ENCODE measurements around the gene PAF1. TPM values are rescaled to one million over a fixed set of nuclear protein-coding genes. Genes with fewer than 3 reads are reported as not detected.

PAF1 gene
- total and polyA plus RNA-seq, 2 donors (not counting 3 experiments of a cell fraction or from before 2014, with no cell fraction given), result 55.1 to 90.8 TPM

DNA sequence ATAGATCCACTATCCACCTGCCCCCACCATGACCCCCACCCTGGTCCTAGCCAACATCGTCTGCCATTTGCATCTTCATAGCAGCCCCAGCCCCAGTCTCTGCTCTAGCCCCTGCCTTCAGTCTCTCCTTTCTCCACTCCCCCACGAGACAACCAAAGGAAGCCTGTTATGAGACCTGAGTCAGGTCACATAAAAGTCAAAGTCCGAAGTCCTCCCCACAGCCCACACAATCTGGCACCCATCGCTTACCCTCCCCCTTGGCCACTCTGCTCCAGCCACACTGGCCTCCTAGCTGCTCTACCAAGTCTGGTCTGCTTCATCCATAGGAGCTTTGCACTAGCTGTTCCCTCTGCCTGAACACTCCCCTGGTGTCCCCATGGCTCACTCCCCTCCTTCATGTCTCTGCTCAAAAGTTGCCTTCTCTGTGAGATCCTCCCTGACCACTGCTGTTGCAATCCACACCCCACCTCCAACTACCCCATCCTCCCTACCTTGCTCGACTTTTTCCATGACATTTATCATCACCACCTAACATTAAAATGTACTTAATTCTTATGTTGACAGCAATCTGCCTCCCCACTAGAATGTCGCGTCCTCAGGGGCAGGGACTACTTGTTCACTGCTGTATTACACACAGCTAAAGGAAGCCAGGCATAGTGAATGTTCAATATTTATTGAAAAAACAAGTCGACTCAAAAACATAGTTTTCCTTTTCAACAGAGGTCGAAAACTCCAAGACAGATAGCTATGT is 20.4 kb upstream of the PAF1 start:
- CTCF ChIA-PET, result interaction anchor here (0.7 to 2.3 kb wide), 12 partner anchors 8 to 360 kb away, joined by 3 to 147 read pairs (median 5); partner anchors contain the start of genes MED29, PAF1, RPS16 and SAMD4B
- dilution Hi-C loops (cut with MboI; ENCODE audit: extremely low pct_ligation_motif_present, low sequenced_read_pairs), result no loop called here
- TF ChIP-seq POLR2A (IDR thresholded peaks at IDR 0.05; ENCODE audit: low read depth, low read length), result no peak
- TF ChIP-seq POLR2AphosphoS5 (IDR thresholded peaks at IDR 0.05; ENCODE audit: insufficient read depth, low read depth, low read length), result no peak
- no peak for TF ChIP-seq EZH2 (IDR thresholded peaks at IDR 0.05; ENCODE audit: borderline replicate concordance, low read depth, low read length, severe bottlenecking)
- TF ChIP-seq JUN (IDR thresholded peaks at IDR 0.05; ENCODE audit: borderline replicate concordance, insufficient read depth, insufficient read length, low read depth), result no peak
- TF ChIP-seq, protein P1, sequence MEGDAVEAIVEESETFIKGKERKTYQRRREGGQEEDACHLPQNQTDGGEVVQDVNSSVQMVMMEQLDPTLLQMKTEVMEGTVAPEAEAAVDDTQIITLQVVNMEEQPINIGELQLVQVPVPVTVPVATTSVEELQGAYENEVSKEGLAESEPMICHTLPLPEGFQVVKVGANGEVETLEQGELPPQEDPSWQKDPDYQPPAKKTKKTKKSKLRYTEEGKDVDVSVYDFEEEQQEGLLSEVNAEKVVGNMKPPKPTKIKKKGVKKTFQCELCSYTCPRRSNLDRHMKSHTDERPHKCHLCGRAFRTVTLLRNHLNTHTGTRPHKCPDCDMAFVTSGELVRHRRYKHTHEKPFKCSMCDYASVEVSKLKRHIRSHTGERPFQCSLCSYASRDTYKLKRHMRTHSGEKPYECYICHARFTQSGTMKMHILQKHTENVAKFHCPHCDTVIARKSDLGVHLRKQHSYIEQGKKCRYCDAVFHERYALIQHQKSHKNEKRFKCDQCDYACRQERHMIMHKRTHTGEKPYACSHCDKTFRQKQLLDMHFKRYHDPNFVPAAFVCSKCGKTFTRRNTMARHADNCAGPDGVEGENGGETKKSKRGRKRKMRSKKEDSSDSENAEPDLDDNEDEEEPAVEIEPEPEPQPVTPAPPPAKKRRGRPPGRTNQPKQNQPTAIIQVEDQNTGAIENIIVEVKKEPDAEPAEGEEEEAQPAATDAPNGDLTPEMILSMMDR (IDR thresholded peaks at IDR 0.05; ENCODE audit: extremely low read depth in 1 of 2, insufficient read depth in 1 of 2, low read depth in 1 of 2, low read length in 2 of 2), result no peak
- TF ChIP-seq MYC (IDR thresholded peaks at IDR 0.05; ENCODE audit: low read depth, low read length), result no peak
- no peak for TF ChIP-seq FOS (IDR thresholded peaks at IDR 0.05; ENCODE audit: borderline replicate concordance, insufficient read depth, low read length)
- TF ChIP-seq, protein P2, sequence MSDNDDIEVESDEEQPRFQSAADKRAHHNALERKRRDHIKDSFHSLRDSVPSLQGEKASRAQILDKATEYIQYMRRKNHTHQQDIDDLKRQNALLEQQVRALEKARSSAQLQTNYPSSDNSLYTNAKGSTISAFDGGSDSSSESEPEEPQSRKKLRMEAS (IDR thresholded peaks at IDR 0.05; ENCODE audit: insufficient read depth, insufficient read length), result no peak
- no peak for TF ChIP-seq GATA2 (IDR thresholded peaks at IDR 0.05; ENCODE audit: insufficient read depth, insufficient read length, low read depth, low read length)
- BruUV-seq (replicated peaks), result no TSS peak
- Histone ChIP-seq H3K36me3 (ENCODE audit: control insufficient read depth in 2 of 2, extremely low read depth in 1 of 2, insufficient read depth in 2 of 2, low read length in 2 of 2) (peaks cover 0 to 2% of the 10 kb centered on the region in 2 experiments), H3K9me3 (replicated peaks; ENCODE audit: control insufficient read depth, insufficient read depth, low read length) (no peaks in the 10 kb centered on the region), H4K20me1 (replicated peaks; ENCODE audit: control insufficient read depth, extremely low read depth, insufficient read depth, low read length) (no peaks in the 10 kb centered on the region), H3K27ac (ENCODE audit: insufficient read depth, low read depth, low read length) (peak overlapping the region; percentile 51), H3K4me1 (ENCODE audit: control insufficient read depth, extremely low read depth, insufficient read depth, low read length) (peaks cover 40% of the 10 kb centered on the region), H3K79me2 (ENCODE audit: control insufficient read depth, insufficient read depth, low read length) (peaks cover 35% of the 10 kb centered on the region), H3K9me1 (replicated peaks; ENCODE audit: control insufficient read depth, extremely low read depth, insufficient read depth, low read length) (no peaks in the 10 kb centered on the region), H3K9ac (replicated peaks; ENCODE audit: extremely low read depth, insufficient read depth, low read length) (peak overlapping the region; percentile 42), H3K4me2 (ENCODE audit: insufficient read depth, low read length) (peak overlapping the region; percentile 53), H2AFZ (ENCODE audit: low read depth, low read length) (no peak overlapping the region), H3K27me3 (ENCODE audit: control insufficient read depth in 2 of 2, insufficient read depth in 2 of 2, low read length in 2 of 2) (no peaks in the 10 kb centered on the region), H3K4me3 (replicated peaks in 1 of 3; ENCODE audit: insufficient read depth in 1 of 3, low read depth in 1 of 3, low read length in 3 of 3) (peak overlapping the region in 1 of 3 experiments; percentile 12)
- intact Hi-C loops (cut with micrococcal nuclease), result loop anchor here (1.0 kb wide), 1 partner anchor 199 kb away; no protein-coding TSS in a partner anchor
- DNase-seq (ENCODE audit: low read depth, low spot score) (no peak), FAIRE-seq (no peak)
- POLR2A ChIA-PET, result interaction anchor here (1.0 to 1.9 kb wide), 4 partner anchors 11 to 24 kb away, joined by 3 to 15 read pairs (median 6); partner anchors contain the start of genes MED29, PAF1 and RPS16

Data from endothelial cell of umbilical vein (primary cell).